ENCODE data around the gene SPRYD7.

SPRYD7 gene

GRCh38 chr13:49936075-49936967 is at the start of gene SPRYD7:
TSS of gene SPRYD7 (minus strand) at chr13:49936340. CDS start at chr13:49936235, 105 bp downstream.
- peak within 1 kb of the TSS; percentile 72 to 90 (median 90) for H3K27ac Mint-ChIP-seq
- no peaks in the 10 kb centered on the region for H3K9me3 Mint-ChIP-seq

DNA sequence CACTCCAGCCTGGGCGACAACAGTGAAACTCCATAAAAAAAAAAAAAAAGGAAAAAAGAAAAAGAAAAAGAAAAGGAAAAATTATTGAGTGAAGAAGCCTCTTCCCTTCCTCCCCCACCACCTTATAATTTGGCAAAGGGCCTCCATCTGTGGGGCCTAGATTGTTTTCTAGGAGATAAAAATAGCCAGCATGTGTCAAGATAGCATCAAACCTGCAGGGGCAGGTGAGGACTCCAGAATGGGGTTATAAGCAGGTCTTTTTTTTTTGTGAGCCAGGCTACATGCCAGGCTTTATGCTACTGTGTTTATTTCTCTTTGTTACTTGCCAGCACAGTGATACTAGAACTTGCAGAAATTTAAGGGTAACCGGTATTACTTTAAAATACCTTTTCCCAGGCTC is 49.0 kb upstream of the SPRYD7 start:
- Mint-ChIP-seq H3K27me3 (ENCODE audit: low read depth) (no peaks in the 10 kb centered on the region), H3K4me3 (no peak overlapping the region), H3K4me1 (peaks cover 5% of the 10 kb centered on the region), H3K9me3 (no peaks in the 10 kb centered on the region), H3K36me3 (ENCODE audit: low read depth) (peaks cover 29% of the 10 kb centered on the region), H3K27ac (peak overlapping the region in 1 of 3 experiments; percentile 67)
- TF ChIP-seq, protein P1, sequence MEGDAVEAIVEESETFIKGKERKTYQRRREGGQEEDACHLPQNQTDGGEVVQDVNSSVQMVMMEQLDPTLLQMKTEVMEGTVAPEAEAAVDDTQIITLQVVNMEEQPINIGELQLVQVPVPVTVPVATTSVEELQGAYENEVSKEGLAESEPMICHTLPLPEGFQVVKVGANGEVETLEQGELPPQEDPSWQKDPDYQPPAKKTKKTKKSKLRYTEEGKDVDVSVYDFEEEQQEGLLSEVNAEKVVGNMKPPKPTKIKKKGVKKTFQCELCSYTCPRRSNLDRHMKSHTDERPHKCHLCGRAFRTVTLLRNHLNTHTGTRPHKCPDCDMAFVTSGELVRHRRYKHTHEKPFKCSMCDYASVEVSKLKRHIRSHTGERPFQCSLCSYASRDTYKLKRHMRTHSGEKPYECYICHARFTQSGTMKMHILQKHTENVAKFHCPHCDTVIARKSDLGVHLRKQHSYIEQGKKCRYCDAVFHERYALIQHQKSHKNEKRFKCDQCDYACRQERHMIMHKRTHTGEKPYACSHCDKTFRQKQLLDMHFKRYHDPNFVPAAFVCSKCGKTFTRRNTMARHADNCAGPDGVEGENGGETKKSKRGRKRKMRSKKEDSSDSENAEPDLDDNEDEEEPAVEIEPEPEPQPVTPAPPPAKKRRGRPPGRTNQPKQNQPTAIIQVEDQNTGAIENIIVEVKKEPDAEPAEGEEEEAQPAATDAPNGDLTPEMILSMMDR (IDR thresholded peaks at IDR 0.05; ENCODE audit: unreplicated experiment in 3 of 3), result no peak

More at GRCh38 chr13:49936075-49936967, at the start of gene SPRYD7:
- Mint-ChIP-seq H3K36me3 (ENCODE audit: low read depth) (no peaks in the 10 kb centered on the region), H3K4me1 (peaks cover 17% of the 10 kb centered on the region), H3K27me3 (ENCODE audit: low read depth) (no peaks in the 10 kb centered on the region), H3K4me3 (peak within 1 kb of the TSS; percentile 96 to 100 (median 97))
- TF ChIP-seq, protein P1 (IDR thresholded peaks at IDR 0.05; ENCODE audit: unreplicated experiment in 3 of 3), result peak; percentile 93 to 98 (median 97)

- no peaks in the 10 kb centered on the region for H3K9me3 Mint-ChIP-seq
- no peaks in the 10 kb centered on the region for H3K27me3 Mint-ChIP-seq (ENCODE audit: low read depth)
- no peak overlapping the region for H3K4me3 Mint-ChIP-seq
- H3K27ac Mint-ChIP-seq, result no peak overlapping the region
- peaks cover 7% of the 10 kb centered on the region for H3K4me1 Mint-ChIP-seq
- H3K36me3 Mint-ChIP-seq (ENCODE audit: low read depth), result peaks cover 16% of the 10 kb centered on the region
- TF ChIP-seq, protein P1 (IDR thresholded peaks at IDR 0.05; ENCODE audit: unreplicated experiment in 3 of 3), result no peak
Measured at GRCh38 chr13:49980266-49980665, 44.1 kb upstream of the SPRYD7 start.

DNA sequence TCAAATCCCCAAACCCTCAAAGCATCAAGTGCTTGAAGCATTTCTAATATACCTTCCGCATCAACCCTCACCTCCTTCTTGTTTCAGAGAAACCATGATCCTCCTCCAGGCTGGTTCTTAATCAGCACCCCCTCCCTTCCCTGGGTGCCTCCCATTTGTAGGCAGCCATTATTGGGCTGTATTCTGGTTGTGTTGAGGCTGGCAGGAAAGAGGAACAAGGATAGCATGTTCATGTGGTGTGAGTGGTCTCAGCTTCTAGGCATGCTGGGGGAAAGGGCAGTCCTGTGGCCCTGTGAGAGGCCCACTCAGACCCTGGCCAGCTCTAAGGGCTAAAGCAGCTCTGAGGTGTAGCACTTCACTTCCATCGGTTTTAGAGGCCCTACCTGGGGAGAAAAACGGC is 41.9 kb upstream of the SPRYD7 start:
- no peaks in the 10 kb centered on the region for H3K9me3 Mint-ChIP-seq
- peaks cover 9% of the 10 kb centered on the region for H3K36me3 Mint-ChIP-seq (ENCODE audit: low read depth)
- no peaks in the 10 kb centered on the region for H3K27me3 Mint-ChIP-seq (ENCODE audit: low read depth)
- TF ChIP-seq, protein P1 (IDR thresholded peaks at IDR 0.05; ENCODE audit: unreplicated experiment in 3 of 3), result no peak
- H3K4me1 Mint-ChIP-seq, result peaks cover 4% of the 10 kb centered on the region
- no peak overlapping the region for H3K4me3 Mint-ChIP-seq
- no peak overlapping the region for H3K27ac Mint-ChIP-seq

DNA sequence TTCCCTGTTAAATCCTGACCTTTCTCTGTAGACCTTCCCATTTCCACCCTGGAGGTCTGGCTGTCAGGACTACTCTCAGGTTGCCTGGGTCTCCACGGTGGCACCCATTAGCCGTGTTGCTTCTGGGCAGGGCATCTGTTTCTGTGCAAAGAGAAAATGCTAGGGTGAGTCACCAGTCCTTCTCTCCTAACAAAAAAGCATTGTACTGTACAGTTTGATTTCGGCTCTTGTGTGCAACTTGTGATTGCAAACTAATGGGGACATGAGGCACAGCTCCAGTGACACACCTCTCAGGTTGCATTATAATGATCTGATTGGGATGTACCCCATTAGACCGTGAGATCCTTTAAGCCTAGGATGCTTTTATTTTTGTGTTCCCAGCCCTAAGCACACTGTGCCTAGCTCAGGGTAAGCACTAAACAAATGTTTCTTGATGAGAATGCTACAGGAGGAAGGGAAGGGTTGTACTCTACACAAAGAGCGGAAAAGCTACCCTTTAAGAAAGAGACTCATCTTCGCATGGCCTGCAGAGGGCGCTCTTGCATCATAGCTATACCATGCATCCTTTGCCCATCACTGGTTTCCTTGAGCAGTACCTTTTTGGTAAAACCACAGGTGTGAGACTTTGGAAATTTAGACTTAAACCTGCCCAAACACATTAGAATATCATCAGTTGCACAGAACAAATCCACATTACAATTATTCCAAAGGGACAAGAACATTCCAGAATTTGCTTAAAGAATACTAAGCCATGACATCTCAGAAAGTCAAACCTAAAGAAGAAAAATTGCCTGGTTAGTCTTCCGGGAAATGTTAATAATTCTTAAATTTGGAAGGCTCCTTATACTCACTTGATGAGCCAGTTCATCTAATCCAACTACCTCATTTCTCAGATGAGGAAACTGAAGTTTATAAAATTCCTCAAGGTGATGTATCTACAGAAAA is 40.4 kb upstream of the SPRYD7 start:
- Mint-ChIP-seq H3K4me3 (no peak overlapping the region), H3K9me3 (no peaks in the 10 kb centered on the region), H3K27me3 (ENCODE audit: low read depth) (no peaks in the 10 kb centered on the region), H3K27ac (no peak overlapping the region), H3K36me3 (ENCODE audit: low read depth) (peaks cover 4% of the 10 kb centered on the region), H3K4me1 (peaks cover 4% of the 10 kb centered on the region)
- TF ChIP-seq, protein P1 (IDR thresholded peaks at IDR 0.05; ENCODE audit: unreplicated experiment in 3 of 3), result peak; percentile 78 to 88 (median 87)

All from nephron (organoid).